DND-41 (cell line): ENCODE results near the gene SLC24A3.

Source experiments
- ATAC-seq: fragments of 200-7000 bp; cut with Tn5 transposase; 3 replicates; pipeline ENCODE4 v1.9.1; 2021; ENCODE audit warnings: low read depth; ENCODE audit not compliant: insufficient read depth
- DNase-seq: peaks from one replicate; pipeline ENCODE4 v3.0.0-alpha.2; 2020
- H2AFZ ChIP-seq: 2 replicates; pipeline ENCODE4 v1.6.0; 2012; ENCODE audit warnings: low read depth, low read length
- H3K27ac ChIP-seq: 2 replicates; pipeline ENCODE4 v1.5.1; 2012; ENCODE audit warnings: low read length, inconsistent platforms
- H3K27me3 ChIP-seq: fragments of 200-600 bp; sonication (generic); 2 replicates; pipeline ENCODE4 v1.6.0; 2012; ENCODE audit warnings: low read length, mild to moderate bottlenecking, inconsistent platforms; ENCODE audit not compliant: insufficient read depth, poor library complexity
- H3K36me3 ChIP-seq: 2 replicates; pipeline ENCODE4 v1.5.1; 2012; ENCODE audit warnings: low read length, inconsistent platforms; ENCODE audit not compliant: insufficient read depth
- H3K4me1 ChIP-seq: 2 replicates; pipeline ENCODE4 v1.5.1; 2012; ENCODE audit warnings: mild to moderate bottlenecking, low read length; ENCODE audit not compliant: insufficient read depth
- H3K4me2 ChIP-seq: 2 replicates; pipeline ENCODE4 v1.6.0; 2012; ENCODE audit warnings: mild to moderate bottlenecking, moderate library complexity, low read length, inconsistent platforms; ENCODE audit not compliant: insufficient read depth
- H3K4me3 ChIP-seq, 2 experiments: fragments of 200-600 bp in 1 of 2; shearing (Covaris generic) in 1 of 2; 2 replicates each; pipeline ENCODE4 v1.5.1; 2012 to 2016; ENCODE audit warnings: inconsistent platforms in 2 of 2, low read length in 2 of 2, mild to moderate bottlenecking in 2 of 2, low read depth in 1 of 2, moderate library complexity in 1 of 2
- H3K79me2 ChIP-seq: 2 replicates; pipeline ENCODE4 v1.6.0; 2012; ENCODE audit warnings: low read length, inconsistent platforms; ENCODE audit not compliant: insufficient read depth
- H3K9ac ChIP-seq: 2 replicates; pipeline ENCODE4 v1.6.0; 2012; ENCODE audit warnings: low read depth, mild to moderate bottlenecking, inconsistent platforms, low read length, moderate library complexity
- H3K9me3 ChIP-seq: 2 replicates; pipeline ENCODE4 v1.5.1; 2012; ENCODE audit warnings: low read length, moderate library complexity, mild to moderate bottlenecking, inconsistent platforms; ENCODE audit not compliant: insufficient read depth, severe bottlenecking
- H4K20me1 ChIP-seq: 2 replicates; pipeline ENCODE4 v1.6.0; 2012; ENCODE audit warnings: low read length; ENCODE audit not compliant: insufficient read depth
- CTCF ChIP-seq: IDR thresholded peaks from 2 replicates; pipeline ENCODE4 v1.5.1; 2012; ENCODE audit warnings: borderline replicate concordance, low read length, moderate library complexity, mild to moderate bottlenecking; ENCODE audit not compliant: poor library complexity, severe bottlenecking; ENCODE audit errors: extremely low read depth
- EZH2 ChIP-seq: IDR thresholded peaks from 3 replicates; pipeline ENCODE4 v1.6.1; 2012; ENCODE audit warnings: borderline replicate concordance, low read depth, mild to moderate bottlenecking, moderate library complexity, low read length, inconsistent platforms; ENCODE audit not compliant: severe bottlenecking

The SLC24A3 gene

GRCh38 chr20:19376451-19377229, 164.2 kb downstream of the SLC24A3 start:
- DNase-seq (no peak), ATAC-seq (no peak)
- no peak overlapping the region for H2AFZ ChIP-seq
- no peaks in the 10 kb centered on the region for H3K9me3 ChIP-seq
- no peak overlapping the region for H3K9ac ChIP-seq
- H3K27ac ChIP-seq = no peak overlapping the region
- no peaks in the 10 kb centered on the region for H3K4me1 ChIP-seq
- no peak overlapping the region for H3K4me3 ChIP-seq
- no peaks in the 10 kb centered on the region for H3K27me3 ChIP-seq
- no peaks in the 10 kb centered on the region for H4K20me1 ChIP-seq
- H3K4me2 ChIP-seq = no peak overlapping the region
- TF ChIP-seq CTCF (no peak), EZH2 (no peak)
- H3K36me3 ChIP-seq = no peaks in the 10 kb centered on the region
- H3K79me2 ChIP-seq = no peaks in the 10 kb centered on the region

GRCh38 chr20:19378058-19378457, 165.6 kb downstream of the SLC24A3 start:
- ATAC-seq = no peak
- no peaks in the 10 kb centered on the region for H3K4me1 ChIP-seq
- H3K36me3 ChIP-seq = no peaks in the 10 kb centered on the region
- no peaks in the 10 kb centered on the region for H4K20me1 ChIP-seq
- H2AFZ ChIP-seq = no peak overlapping the region
- H3K4me3 ChIP-seq = no peak overlapping the region
- TF ChIP-seq EZH2 (no peak), CTCF (no peak)
- no peaks in the 10 kb centered on the region for H3K27me3 ChIP-seq
- no peaks in the 10 kb centered on the region for H3K79me2 ChIP-seq
- no peak overlapping the region for H3K4me2 ChIP-seq
- H3K9me3 ChIP-seq = no peaks in the 10 kb centered on the region
- no peak overlapping the region for H3K27ac ChIP-seq
- DNase-seq = no peak
- no peak overlapping the region for H3K9ac ChIP-seq

GRCh38 chr20:19380211-19380610, 167.8 kb downstream of the SLC24A3 start:
- H3K4me3 ChIP-seq = no peak overlapping the region
- no peaks in the 10 kb centered on the region for H3K27me3 ChIP-seq
- H3K79me2 ChIP-seq = no peaks in the 10 kb centered on the region
- no peaks in the 10 kb centered on the region for H4K20me1 ChIP-seq
- no peaks in the 10 kb centered on the region for H3K9me3 ChIP-seq
- H3K9ac ChIP-seq = no peak overlapping the region
- H3K27ac ChIP-seq = no peak overlapping the region
- no peak overlapping the region for H2AFZ ChIP-seq
- H3K4me1 ChIP-seq = no peaks in the 10 kb centered on the region
- no peaks in the 10 kb centered on the region for H3K36me3 ChIP-seq
- no peak overlapping the region for H3K4me2 ChIP-seq
- TF ChIP-seq EZH2 (no peak), CTCF (no peak)
- ATAC-seq (no peak), DNase-seq (no peak)

GRCh38 chr20:19381947-19382346, 169.5 kb downstream of the SLC24A3 start:
- Histone ChIP-seq H2AFZ (no peak overlapping the region), H3K79me2 (no peaks in the 10 kb centered on the region)

More at GRCh38 chr20:19381947-19382346, 169.5 kb downstream of the SLC24A3 start:
- Histone ChIP-seq H3K4me3 (no peak overlapping the region), H3K4me1 (no peaks in the 10 kb centered on the region), H3K36me3 (no peaks in the 10 kb centered on the region), H4K20me1 (no peaks in the 10 kb centered on the region), H3K27ac (no peak overlapping the region), H3K9me3 (no peaks in the 10 kb centered on the region), H3K27me3 (no peaks in the 10 kb centered on the region), H3K4me2 (no peak overlapping the region), H3K9ac (no peak overlapping the region)
- no peak for TF ChIP-seq EZH2
- no peak for TF ChIP-seq CTCF
- ATAC-seq (no peak), DNase-seq (no peak)
